Measurements from ENCODE around the gene CLK3. TPM values are rescaled to one million over a fixed set of nuclear protein-coding genes. Genes with fewer than 3 reads are reported as not detected.
"Not testable (repeated sequence)": the region's sequence is repeated elsewhere in the genome, so short reads cannot be mapped to it uniquely, and the experiment has no call there.

The CLK3 gene
- total RNA-seq, 5 donors from 2014 or later (not counting 1 experiment from before 2014, with no cell fraction given): 162 to 258 (median 180) TPM

DNA sequence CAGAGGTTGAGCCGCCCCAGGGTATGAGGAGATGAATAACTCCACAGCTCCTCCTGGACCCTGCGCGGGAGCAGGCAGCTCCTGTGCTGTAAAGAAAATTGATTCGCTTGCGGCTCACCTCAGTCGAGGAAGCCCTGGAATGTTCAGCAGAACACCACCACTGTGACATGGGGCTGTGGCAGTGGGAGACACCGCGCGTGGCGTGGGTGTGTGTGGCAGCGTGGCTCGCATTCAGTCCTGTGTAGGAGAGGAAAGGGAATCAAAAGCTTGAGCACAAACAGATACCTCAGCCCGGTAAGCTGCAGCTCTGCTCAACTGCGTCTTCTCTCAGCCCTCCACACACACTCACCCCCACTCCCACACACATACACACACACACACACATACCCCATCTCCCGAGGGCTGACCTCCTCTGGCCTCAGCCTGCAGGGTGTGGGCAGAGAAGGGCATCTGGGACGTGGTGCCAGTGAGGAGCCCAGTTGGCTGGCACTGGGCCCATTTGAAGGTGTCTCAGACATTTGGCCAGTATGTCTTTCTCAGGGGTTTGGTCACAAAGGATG lies 18.4 kb upstream of the CLK3 start:
- CTCF ChIA-PET: interaction anchor here in 1 of 2 donors (1.7 kb wide), 1 partner anchor 17 kb away, joined by 6 read pairs; no protein-coding TSS in a partner anchor
- H3K4me1 Mint-ChIP-seq: peaks cover 19 to 20% (median 20%) of the 10 kb centered on the region in 3 donors
- H3K9me3 Mint-ChIP-seq; H3K27me3 ChIP-seq (replicated peaks in 1 of 2; ENCODE audit: control insufficient read depth in 2 of 2, extremely low read depth in 1 of 2, insufficient read depth in 2 of 2, low read length in 1 of 2); ATAC-seq (replicated peaks in 1 of 4); H3K27me3 Mint-ChIP-seq; DNase-seq; POLR2A ChIA-PET; H3K9me3 ChIP-seq; H3K36me3 Mint-ChIP-seq; H3K27ac Mint-ChIP-seq; H3K27ac ChIP-seq (ENCODE audit: low read length); H3K4me3 ChIP-seq (ENCODE audit: control insufficient read depth in 1 of 2, extremely low read depth in 1 of 2, low read length in 1 of 2): not testable (repeated sequence)
- Histone ChIP-seq H3K4me1 (ENCODE audit: control insufficient read depth in 1 of 2, extremely low read depth in 1 of 2, insufficient read depth in 2 of 2, low read length in 2 of 2) (peaks cover 2 to 24% of the 10 kb centered on the region in 2 experiments), H3K36me3 (ENCODE audit: control insufficient read depth in 2 of 2, extremely low read depth in 1 of 2, insufficient read depth in 1 of 2, low read length in 1 of 2) (peaks cover 17 to 25% of the 10 kb centered on the region in 2 donors)
- WGBS (ENCODE audit: insufficient coverage): 95% methylated on average over 4 of the region's 16 CpGs
- H3K4me3 Mint-ChIP-seq: peak overlapping the region in 1 of 3 donors; percentile 94

DNA sequence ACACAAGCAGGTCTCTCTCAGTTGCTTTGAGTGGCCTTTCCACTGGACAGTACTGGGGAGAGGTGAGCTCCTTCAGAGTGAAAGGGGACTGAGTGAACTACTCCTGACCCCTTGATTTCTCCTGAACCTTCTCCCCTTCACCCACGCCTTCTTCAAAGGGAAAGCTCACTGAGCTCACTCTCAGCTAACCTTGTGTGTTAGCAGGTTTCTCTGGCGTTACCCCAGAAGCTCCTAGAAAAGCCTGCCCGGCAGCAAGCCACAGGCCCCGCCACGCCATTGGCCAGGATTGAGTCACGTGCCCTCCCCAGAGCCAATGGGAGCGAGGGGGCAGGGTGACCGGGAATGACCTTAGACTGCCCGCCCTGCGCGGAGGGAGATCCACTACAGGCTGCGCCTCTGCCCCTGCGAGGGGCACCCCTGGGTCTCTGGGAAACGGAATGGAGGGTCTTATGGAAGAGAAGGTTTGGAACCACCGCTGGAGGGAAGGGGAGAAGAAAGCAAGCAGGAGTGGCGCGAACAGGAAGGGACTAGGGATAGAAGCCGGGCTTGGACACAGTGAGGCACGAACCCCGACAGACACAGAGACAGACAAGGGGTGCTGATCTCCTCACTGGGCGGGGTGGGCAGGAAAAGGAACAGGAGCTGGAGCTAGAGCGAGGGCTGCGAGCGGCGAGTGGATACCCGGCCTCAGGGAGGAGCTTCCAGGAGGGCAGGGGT lies 17.4 kb upstream of the CLK3 start:
- CTCF ChIA-PET: interaction anchor here in 1 of 2 donors (1.1 to 1.7 kb wide), 4 partner anchors 13 to 58 kb away, joined by 3 to 6 read pairs (median 6); partner anchors contain the start of genes ARID3B and CLK3
- Histone ChIP-seq H3K27ac (ENCODE audit: low read length) (peak overlapping the region; percentile 75), H3K4me1 (ENCODE audit: control insufficient read depth in 1 of 2, extremely low read depth in 1 of 2, insufficient read depth in 2 of 2, low read length in 2 of 2) (peaks cover 2 to 24% of the 10 kb centered on the region in 2 experiments), H3K9me3 (no peaks in the 10 kb centered on the region), H3K36me3 (ENCODE audit: control insufficient read depth in 2 of 2, extremely low read depth in 1 of 2, insufficient read depth in 1 of 2, low read length in 1 of 2) (peaks cover 12 to 15% of the 10 kb centered on the region in 2 donors), H3K27me3 (replicated peaks in 1 of 2; ENCODE audit: control insufficient read depth in 2 of 2, extremely low read depth in 1 of 2, insufficient read depth in 2 of 2, low read length in 1 of 2) (no peaks in the 10 kb centered on the region), H3K4me3 (ENCODE audit: control insufficient read depth in 1 of 2, extremely low read depth in 1 of 2, low read length in 1 of 2) (peak overlapping the region; percentile 85 to 86)
- ATAC-seq (replicated peaks in 1 of 4) (peak; percentile 94 to 98 (median 96)), DNase-seq (peak; percentile 64 to 88 (median 81))
- H3K27ac Mint-ChIP-seq: peak overlapping the region; percentile 99
- H3K36me3 Mint-ChIP-seq: peaks cover 9% of the 10 kb centered on the region
- peak overlapping the region; percentile 94 to 99 (median 99) for H3K4me3 Mint-ChIP-seq
- peaks cover 19 to 20% (median 20%) of the 10 kb centered on the region in 3 donors for H3K4me1 Mint-ChIP-seq
- no peaks in the 10 kb centered on the region for H3K9me3 Mint-ChIP-seq
- 0% methylated on average over 26 of the region's 26 CpGs for WGBS (ENCODE audit: insufficient coverage)
- no peaks in the 10 kb centered on the region for H3K27me3 Mint-ChIP-seq
- POLR2A ChIA-PET: interaction anchor here (0.5 to 1.0 kb wide), 4 partner anchors 17 to 299 kb away, joined by 3 to 4 read pairs (median 3); no protein-coding TSS in a partner anchor

DNA sequence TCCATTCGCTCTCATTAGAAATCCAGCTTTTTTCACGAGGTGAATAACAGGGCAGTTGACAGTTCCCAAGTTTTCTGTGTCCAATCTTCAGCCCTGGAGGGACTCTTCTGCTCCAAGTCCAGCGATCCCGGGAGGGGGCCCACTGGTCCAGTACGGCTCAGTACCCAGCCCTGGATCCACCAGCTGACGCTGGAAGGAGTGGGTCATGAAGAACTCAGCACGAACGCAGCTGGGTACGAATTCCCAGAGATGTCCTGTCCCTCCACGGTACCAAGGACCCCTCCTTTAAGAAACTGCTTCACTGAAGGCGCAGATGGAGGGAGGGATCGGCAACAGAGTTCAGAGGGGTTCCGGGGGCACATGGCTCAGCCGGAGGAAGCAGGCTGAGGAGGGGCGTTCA lies 16.5 kb upstream of the CLK3 start:
- no peaks in the 10 kb centered on the region for H3K27me3 ChIP-seq (replicated peaks in 1 of 2; ENCODE audit: control insufficient read depth in 2 of 2, extremely low read depth in 1 of 2, insufficient read depth in 2 of 2, low read length in 1 of 2)
- no peaks in the 10 kb centered on the region for H3K9me3 Mint-ChIP-seq
- peaks cover 19 to 20% (median 20%) of the 10 kb centered on the region in 3 donors for H3K4me1 Mint-ChIP-seq
- peaks cover 2 to 24% of the 10 kb centered on the region in 2 experiments for H3K4me1 ChIP-seq (ENCODE audit: control insufficient read depth in 1 of 2, extremely low read depth in 1 of 2, insufficient read depth in 2 of 2, low read length in 2 of 2)
- no peaks in the 10 kb centered on the region for H3K9me3 ChIP-seq
- ATAC-seq (replicated peaks in 1 of 4) (no peak), DNase-seq (no peak)
- no peaks in the 10 kb centered on the region for H3K27me3 Mint-ChIP-seq
- whole genome bisulfite sequencing (ENCODE audit: insufficient coverage): 94% methylated on average over 13 of the region's 15 CpGs
- H3K27ac Mint-ChIP-seq: peak overlapping the region; percentile 74 to 99
- ChIA-PET CTCF (interaction anchor here in 1 of 2 donors (1.1 to 1.7 kb wide), 4 partner anchors 13 to 59 kb away, joined by 3 to 6 read pairs (median 6); partner anchors contain the start of genes ARID3B and CLK3), POLR2A (interaction anchor here in 1 of 2 donors (0.5 kb wide), 1 partner anchor 298 kb away, joined by 3 read pairs; no protein-coding TSS in a partner anchor)
- peak overlapping the region; percentile 85 to 86 for H3K4me3 ChIP-seq (ENCODE audit: control insufficient read depth in 1 of 2, extremely low read depth in 1 of 2, low read length in 1 of 2)
- peaks cover 4 to 9% of the 10 kb centered on the region in 2 donors for H3K36me3 ChIP-seq (ENCODE audit: control insufficient read depth in 2 of 2, extremely low read depth in 1 of 2, insufficient read depth in 1 of 2, low read length in 1 of 2)
- H3K4me3 Mint-ChIP-seq: peak overlapping the region; percentile 94 to 99 (median 99)
- H3K36me3 Mint-ChIP-seq: peaks cover 5% of the 10 kb centered on the region
- peak overlapping the region; percentile 75 for H3K27ac ChIP-seq (ENCODE audit: low read length)

DNA sequence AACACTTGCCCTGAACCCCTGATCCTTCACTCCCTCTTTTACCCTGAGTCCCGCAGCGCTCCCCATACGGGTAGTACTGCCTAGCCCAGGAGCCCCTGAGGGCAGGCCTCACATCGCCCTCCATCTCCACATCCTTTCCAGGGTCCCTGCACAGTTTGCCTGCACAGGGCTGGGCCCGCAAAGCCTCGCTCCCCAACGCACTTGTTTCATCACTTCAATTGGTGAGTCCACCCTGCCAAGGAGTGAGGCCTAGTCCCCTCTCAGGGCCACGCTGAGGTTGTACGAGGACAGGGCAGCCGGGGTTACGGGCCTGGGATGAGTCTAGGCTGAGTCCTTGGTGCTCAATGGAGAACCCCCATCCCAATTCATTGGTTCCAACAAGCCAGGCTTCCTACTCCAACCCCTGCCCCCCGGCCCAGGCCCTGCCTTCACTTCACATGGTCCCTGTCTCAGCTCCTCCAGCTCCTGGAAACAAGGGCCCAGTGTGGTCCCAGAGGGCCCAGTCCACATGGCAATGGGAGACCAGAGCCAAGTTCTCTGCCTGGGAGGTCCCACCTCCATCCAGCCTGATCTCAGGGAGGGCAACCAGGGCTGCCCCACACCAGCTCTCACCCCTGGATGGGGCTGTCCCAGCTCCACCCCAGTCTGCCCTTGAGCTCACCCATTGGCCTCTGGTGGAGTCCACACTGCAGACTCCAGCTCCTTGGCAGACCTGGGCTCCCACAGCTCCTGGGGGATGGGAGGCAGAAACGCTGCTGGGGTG lies 12.4 kb upstream of the CLK3 start:
- POLR2A ChIA-PET: no interaction called here
- Histone ChIP-seq H3K27me3 (replicated peaks in 1 of 2; ENCODE audit: control insufficient read depth in 2 of 2, extremely low read depth in 1 of 2, insufficient read depth in 2 of 2, low read length in 1 of 2) (no peaks in the 10 kb centered on the region), H3K9me3 (no peaks in the 10 kb centered on the region), H3K36me3 (ENCODE audit: control insufficient read depth in 2 of 2, extremely low read depth in 1 of 2, insufficient read depth in 1 of 2, low read length in 1 of 2) (no peaks in the 10 kb centered on the region), H3K27ac (ENCODE audit: low read length) (no peak overlapping the region), H3K4me3 (ENCODE audit: control insufficient read depth in 1 of 2, extremely low read depth in 1 of 2, low read length in 1 of 2) (no peak overlapping the region), H3K4me1 (ENCODE audit: control insufficient read depth in 1 of 2, extremely low read depth in 1 of 2, insufficient read depth in 2 of 2, low read length in 2 of 2) (peaks cover 2 to 19% of the 10 kb centered on the region in 2 experiments)
- no peaks in the 10 kb centered on the region for H3K9me3 Mint-ChIP-seq
- H3K36me3 Mint-ChIP-seq: no peaks in the 10 kb centered on the region
- no peak overlapping the region for H3K4me3 Mint-ChIP-seq
- CTCF ChIA-PET: interaction anchor here in 1 of 2 donors (0.6 to 1.1 kb wide), 2 partner anchors 10 to 13 kb away, joined by 3 to 5 read pairs; no protein-coding TSS in a partner anchor
- ATAC-seq (replicated peaks in 1 of 4) (no peak), DNase-seq (no peak)
- H3K4me1 Mint-ChIP-seq: peaks cover 14 to 15% (median 14%) of the 10 kb centered on the region in 3 donors
- no peaks in the 10 kb centered on the region for H3K27me3 Mint-ChIP-seq
- no peak overlapping the region for H3K27ac Mint-ChIP-seq
- 93% methylated on average over 13 of the region's 13 CpGs for WGBS (ENCODE audit: insufficient coverage)

DNA sequence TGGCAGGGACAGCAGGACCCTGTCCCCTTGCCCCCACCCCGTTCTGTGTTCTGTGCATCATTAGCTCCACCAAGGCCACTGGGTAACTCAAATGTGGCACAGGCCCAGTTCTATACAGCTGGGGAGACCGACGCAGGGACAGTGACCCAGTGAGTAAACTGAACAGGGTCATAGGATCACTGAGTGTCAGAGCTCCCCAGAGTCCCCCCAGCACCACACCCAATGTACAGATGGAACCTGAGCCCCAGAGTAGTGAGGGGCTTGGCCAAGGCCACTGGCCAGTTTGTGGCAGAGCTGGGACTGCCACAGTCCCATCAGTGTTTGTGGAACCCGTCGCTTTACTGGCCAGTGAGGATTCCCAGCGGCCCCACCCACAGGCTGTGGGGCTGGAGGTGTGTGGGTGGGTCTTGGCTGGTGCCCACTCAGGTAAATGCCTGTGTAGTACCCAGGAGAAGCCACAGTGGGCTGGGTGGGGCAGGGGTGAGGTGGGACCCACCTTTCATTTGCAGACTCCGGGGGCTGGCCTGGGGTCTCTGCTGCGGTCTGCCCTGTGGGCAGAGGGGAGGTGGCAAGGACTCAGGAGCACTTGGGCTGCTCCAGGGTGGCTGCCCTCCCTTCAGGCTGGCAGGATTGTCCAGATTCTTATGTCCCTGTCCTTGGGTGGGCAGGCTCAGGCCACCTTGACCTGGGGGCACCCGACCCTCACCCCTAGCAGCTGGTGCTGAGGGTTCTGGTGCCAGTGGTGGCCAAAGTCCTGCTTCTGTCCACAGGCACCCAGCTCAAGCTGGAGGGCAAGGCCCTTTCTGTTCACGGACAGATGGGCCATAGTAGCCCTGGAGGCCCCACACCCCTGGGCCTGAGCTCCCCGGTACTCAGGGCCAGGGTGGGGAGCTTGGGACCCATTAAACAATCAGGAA lies 11.6 kb upstream of the CLK3 start:
- CTCF ChIA-PET: interaction anchor here (0.5 to 0.6 kb wide), 3 partner anchors 14 to 653 kb away, joined by 3 to 5 read pairs (median 4); no protein-coding TSS in a partner anchor
- WGBS (ENCODE audit: insufficient coverage): 89% methylated on average over 8 of the region's 11 CpGs
- H3K27ac Mint-ChIP-seq: no peak overlapping the region

More for the DNA sequence above, 11.6 kb upstream of the CLK3 start:
- Mint-ChIP-seq H3K4me1 (peaks cover 6 to 7% (median 6%) of the 10 kb centered on the region in 3 donors), H3K9me3 (no peaks in the 10 kb centered on the region), H3K4me3 (no peak overlapping the region), H3K36me3 (no peaks in the 10 kb centered on the region), H3K27me3 (no peaks in the 10 kb centered on the region)
- peaks cover 0 to 10% of the 10 kb centered on the region in 2 experiments for H3K4me1 ChIP-seq (ENCODE audit: control insufficient read depth in 1 of 2, extremely low read depth in 1 of 2, insufficient read depth in 2 of 2, low read length in 2 of 2)
- ATAC-seq (replicated peaks in 1 of 4) (no peak), DNase-seq (no peak)
- H3K36me3 ChIP-seq (ENCODE audit: control insufficient read depth in 2 of 2, extremely low read depth in 1 of 2, insufficient read depth in 1 of 2, low read length in 1 of 2): no peaks in the 10 kb centered on the region
- H3K27ac ChIP-seq (ENCODE audit: low read length): no peak overlapping the region
- H3K9me3 ChIP-seq: no peaks in the 10 kb centered on the region
- POLR2A ChIA-PET: no interaction called here
- H3K4me3 ChIP-seq (ENCODE audit: control insufficient read depth in 1 of 2, extremely low read depth in 1 of 2, low read length in 1 of 2): no peak overlapping the region
- H3K27me3 ChIP-seq (replicated peaks in 1 of 2; ENCODE audit: control insufficient read depth in 2 of 2, extremely low read depth in 1 of 2, insufficient read depth in 2 of 2, low read length in 1 of 2): no peaks in the 10 kb centered on the region

Measured in T-cell (primary cell).